HG02763 (cell line): ENCODE measurements around the gene F2R.
"Not testable (repeated sequence)": the region's sequence is repeated elsewhere in the genome, so short reads cannot be mapped to it uniquely, and the experiment has no call there.

ENCODE experiments used
- ATAC-seq: cut with Tn5 transposase; IDR thresholded peaks from one replicate; pipeline ENCODE4 v1.9.1; 2021; ENCODE audit warnings: mild to moderate bottlenecking, moderate library complexity; ENCODE audit not compliant: unreplicated experiment

F2R gene

GRCh38 chr5:76717222-76718083 lies 1.5 kb downstream of the F2R start:
- no peak for ATAC-seq

- no peak for ATAC-seq
These were observed 2.5 kb downstream of the F2R start for GRCh38 chr5:76718381-76718832.

GRCh38 chr5:76718880-76719279 lies 3.0 kb downstream of the F2R start:
- no peak for ATAC-seq

GRCh38 chr5:76720988-76721569 lies 5.2 kb downstream of the F2R start:
- ATAC-seq: peak; percentile 95

GRCh38 chr5:76723266-76723665 lies 7.3 kb downstream of the F2R start:
- no peak for ATAC-seq

GRCh38 chr5:76723906-76724305 lies 8.0 kb downstream of the F2R start:
- no peak for ATAC-seq

GRCh38 chr5:76724871-76725270 lies 8.9 kb downstream of the F2R start:
- no peak for ATAC-seq

- ATAC-seq: no peak
These were observed 13.0 kb downstream of the F2R start for GRCh38 chr5:76728965-76729364.

- no peak for ATAC-seq
These were observed 13.7 kb downstream of the F2R start for GRCh38 chr5:76729373-76730290.

- ATAC-seq: no peak
These were observed 16.6 kb downstream of the F2R start for GRCh38 chr5:76732405-76733048.

- ATAC-seq: no peak
These were observed 17.1 kb downstream of the F2R start for GRCh38 chr5:76733049-76733417.

- no peak for ATAC-seq
These were observed 20.0 kb downstream of the F2R start for GRCh38 chr5:76735762-76736545.

GRCh38 chr5:76736679-76737556 lies 21.0 kb downstream of the F2R start:
- ATAC-seq: no peak

GRCh38 chr5:76737846-76738245 lies 21.9 kb downstream of the F2R start:
- ATAC-seq: no peak

- ATAC-seq: not testable (repeated sequence)
These were observed 25.6 kb downstream of the F2R start for GRCh38 chr5:76741506-76741905.

- no peak for ATAC-seq
These were observed 26.7 kb downstream of the F2R start for GRCh38 chr5:76742583-76742982.

GRCh38 chr5:76744632-76745031 lies 28.7 kb downstream of the F2R start:
- ATAC-seq: no peak

- no peak for ATAC-seq
These were observed 29.7 kb downstream of the F2R start for GRCh38 chr5:76745670-76746069.

GRCh38 chr5:76746677-76747076 lies 30.8 kb downstream of the F2R start:
- no peak for ATAC-seq
